ENCODE measurements around the gene CARD8.

The CARD8 gene

GRCh38 chr19:48169939-48170803, 85.5 kb downstream of the CARD8 start, which contains the start of the genes LIG1 and ZSWIM9:
Gene LIG1 (minus strand): TSS chr19:48170344. CDS start chr19:48165566, 4,778 bp downstream.
Gene ZSWIM9 (plus strand): TSS chr19:48170680. CDS start chr19:48171803, 1,123 bp downstream.
- Histone ChIP-seq H3K4me1 (ENCODE audit: control insufficient read depth in 1 of 2, insufficient read depth in 2 of 2, low read length in 2 of 2) (peaks cover 5 to 18% of the 10 kb centered on the region in 2 donors), H3K4me3 (ENCODE audit: low read depth in 1 of 2, low read length in 2 of 2) (peak within 1 kb of the TSS; percentile 90 to 91), H3K27ac (ENCODE audit: low read length) (peak within 1 kb of the TSS; percentile 69), H3K9me3 (ENCODE audit: control insufficient read depth in 1 of 2, low read length in 2 of 2) (no peaks in the 10 kb centered on the region), H3K36me3 (ENCODE audit: control insufficient read depth in 1 of 2, insufficient read depth in 2 of 2, low read length in 2 of 2) (peaks cover 5 to 19% of the 10 kb centered on the region in 2 donors), H3K27me3 (ENCODE audit: low read depth, low read length) (no peaks in the 10 kb centered on the region)

GRCh38 chr19:48169578-48169938, 86.2 kb downstream of the CARD8 start:
- Histone ChIP-seq H3K9me3 (ENCODE audit: control insufficient read depth in 1 of 2, low read length in 2 of 2) (no peaks in the 10 kb centered on the region), H3K4me3 (ENCODE audit: low read depth in 1 of 2, low read length in 2 of 2) (peak overlapping the region; percentile 18 to 91), H3K4me1 (ENCODE audit: control insufficient read depth in 1 of 2, insufficient read depth in 2 of 2, low read length in 2 of 2) (peaks cover 5 to 18% of the 10 kb centered on the region in 2 donors), H3K36me3 (ENCODE audit: control insufficient read depth in 1 of 2, insufficient read depth in 2 of 2, low read length in 2 of 2) (peaks cover 5 to 15% of the 10 kb centered on the region in 2 donors), H3K27me3 (ENCODE audit: low read depth, low read length) (no peaks in the 10 kb centered on the region), H3K27ac (ENCODE audit: low read length) (no peak overlapping the region)

- Histone ChIP-seq H3K4me1 (ENCODE audit: control insufficient read depth in 1 of 2, insufficient read depth in 2 of 2, low read length in 2 of 2) (peaks cover 5 to 18% of the 10 kb centered on the region in 2 donors), H3K27ac (ENCODE audit: low read length) (no peak overlapping the region), H3K4me3 (ENCODE audit: low read depth in 1 of 2, low read length in 2 of 2) (no peak overlapping the region), H3K9me3 (ENCODE audit: control insufficient read depth in 1 of 2, low read length in 2 of 2) (no peaks in the 10 kb centered on the region), H3K36me3 (ENCODE audit: control insufficient read depth in 1 of 2, insufficient read depth in 2 of 2, low read length in 2 of 2) (peaks cover 0 to 7% of the 10 kb centered on the region in 2 donors), H3K27me3 (ENCODE audit: low read depth, low read length) (no peaks in the 10 kb centered on the region)
Observed at GRCh38 chr19:48168689-48169088, 87.0 kb downstream of the CARD8 start.

GRCh38 chr19:48158210-48158790, 97.4 kb downstream of the CARD8 start:
- no peaks in the 10 kb centered on the region for H3K9me3 ChIP-seq (ENCODE audit: control insufficient read depth in 1 of 2, low read length in 2 of 2)
- H3K27me3 ChIP-seq (ENCODE audit: low read depth, low read length) = no peaks in the 10 kb centered on the region
- H3K27ac ChIP-seq (ENCODE audit: low read length) = no peak overlapping the region
- H3K4me1 ChIP-seq (ENCODE audit: control insufficient read depth in 1 of 2, insufficient read depth in 2 of 2, low read length in 2 of 2) = no peaks in the 10 kb centered on the region
- peaks cover 5 to 13% of the 10 kb centered on the region in 2 donors for H3K36me3 ChIP-seq (ENCODE audit: control insufficient read depth in 1 of 2, insufficient read depth in 2 of 2, low read length in 2 of 2)
- H3K4me3 ChIP-seq (ENCODE audit: low read depth in 1 of 2, low read length in 2 of 2) = no peak overlapping the region
